GM12878 (cell line): ENCODE measurements around the gene C10orf71. TPM values are rescaled to one million over a fixed set of nuclear protein-coding genes. Genes with fewer than 3 reads are reported as not detected.

Experiments
- BCL11A ChIP-seq: IDR thresholded peaks from 2 replicates; pipeline ENCODE4 v1.6.1; 2011; ENCODE audit warnings: low read depth, low read length
- CBX3 ChIP-seq: fragments of 200-600 bp; sonication (generic); IDR thresholded peaks from 2 replicates; pipeline ENCODE4 v1.6.1; 2016; ENCODE audit warnings: low read depth, borderline replicate concordance
- CBX5 ChIP-seq: sonication (generic); IDR thresholded peaks from 2 replicates; pipeline ENCODE4 v1.6.1; 2016; ENCODE audit warnings: low read depth, moderate library complexity, mild to moderate bottlenecking, inconsistent platforms
- FOXK2 ChIP-seq: fragments of 450-650 bp; IDR thresholded peaks from 2 replicates; pipeline ENCODE4 v1.6.1; 2017; ENCODE audit warnings: mild to moderate bottlenecking, moderate library complexity
- PAX8 ChIP-seq: fragments of 450-650 bp; IDR thresholded peaks from 2 replicates; pipeline ENCODE4 v1.6.1; 2017; ENCODE audit warnings: mild to moderate bottlenecking, moderate library complexity
- RFX5 ChIP-seq: IDR thresholded peaks from 2 replicates; pipeline ENCODE4 v1.6.1; 2011; ENCODE audit warnings: low read depth, low read length, improper control_type of control experiment
- SRF ChIP-seq, 2 experiments: IDR thresholded peaks; 2 replicates each; pipeline ENCODE4 v1.6.1; 2011; ENCODE audit warnings: low read depth in 2 of 2, low read length in 2 of 2, mild to moderate bottlenecking in 1 of 2, moderate library complexity in 1 of 2
- polyA plus RNA-seq, 11 experiments: library from polyadenylated mRNA; depleted of rRNA in 4 of 11; unstranded in 6 of 11; stranded (reverse) in 5 of 11; fragments of >200 nt; fragmentation: Nextera tagmentation in 4 of 11; fragmentation: Illumina TruSeq in 1 of 11; extraction: Ambion mirVana in 4 of 11; extraction: Trizol in 1 of 11; gene quantifications; 1 replicate in 1 of 11; 2 replicates in 10 of 11; pipeline versions ENCODE4 v1.2.1 to v1.2.3, GENCODE V29; 2011 to 2016; ENCODE audit warnings: inconsistent platforms in 2 of 11, missing spikeins in 2 of 11, low read depth in 1 of 11
- total RNA-seq, 4 experiments: library from RNA; depleted of rRNA in 3 of 4; stranded (reverse); fragments of >200 nt in 3 of 4; fragmentation: Illumina TruSeq in 1 of 4; extraction: Trizol in 1 of 4; gene quantifications; 2 replicates each; pipeline versions ENCODE4 v1.2.1 to v1.2.3, GENCODE V29; 2013 to 2021
- TF ChIP-seq, protein P1 (sequence below): fragments of 150-350 bp; IDR thresholded peaks from 2 replicates; pipeline ENCODE4 v1.6.1; 2016; ENCODE audit warnings: low read depth, low read length
- TF ChIP-seq, protein P2 (sequence below): fragments of 450-650 bp; formaldehyde crosslinking; IDR thresholded peaks from 2 replicates; pipeline ENCODE4 v1.4.0; 2020; ENCODE audit warnings: mild to moderate bottlenecking, moderate library complexity
- TF ChIP-seq, protein P3 (sequence below): fragments of 450-650 bp; IDR thresholded peaks from 2 replicates; pipeline ENCODE4 v1.6.1; 2018; ENCODE audit warnings: mild to moderate bottlenecking, low read depth, moderate library complexity; ENCODE audit not compliant: partially characterized antibody
- TF ChIP-seq, protein P4 (sequence below): fragments of 450-650 bp; IDR thresholded peaks from 2 replicates; pipeline ENCODE4 v1.6.1; 2014; ENCODE audit warnings: mild to moderate bottlenecking

The C10orf71 gene
- total and polyA plus RNA-seq, 10 of the 15 experiments (the other 5 are each of a cell fraction or from before 2014, with no cell fraction given) = not detected

DNA sequence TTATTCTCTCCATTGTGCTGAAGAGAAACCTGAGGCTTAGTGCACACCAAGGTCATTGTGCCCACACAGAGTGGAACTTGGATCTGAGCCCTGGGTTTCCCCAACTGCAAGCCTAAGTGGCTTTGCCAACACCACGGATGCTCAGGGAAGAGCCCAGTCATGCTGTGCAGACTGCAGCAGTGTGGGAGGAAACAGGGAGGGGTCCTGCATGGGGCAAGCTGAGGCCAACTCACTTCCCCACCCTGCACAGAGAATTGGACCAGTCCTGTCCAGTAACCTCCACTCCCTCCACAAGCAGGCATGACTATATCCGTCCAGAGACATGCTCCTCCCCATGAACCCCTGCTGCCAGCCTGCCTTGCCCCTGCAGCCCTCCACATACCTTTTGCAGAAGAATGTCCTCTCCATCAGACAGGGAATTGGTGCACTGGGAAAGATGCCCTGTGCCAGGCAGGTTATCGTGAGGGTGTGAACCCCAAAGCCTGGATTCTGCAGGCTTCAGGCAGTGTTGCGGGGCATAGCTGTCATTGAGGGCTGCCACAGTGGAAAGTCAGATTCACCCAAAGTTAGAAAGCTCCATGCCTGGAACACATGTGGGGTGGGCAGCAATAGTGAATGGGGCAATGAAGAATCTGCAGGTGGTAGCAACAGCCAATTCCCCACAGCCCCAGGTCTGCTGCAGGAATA lies 52.0 kb downstream of the C10orf71 start (continued):
- TF ChIP-seq, protein P1, sequence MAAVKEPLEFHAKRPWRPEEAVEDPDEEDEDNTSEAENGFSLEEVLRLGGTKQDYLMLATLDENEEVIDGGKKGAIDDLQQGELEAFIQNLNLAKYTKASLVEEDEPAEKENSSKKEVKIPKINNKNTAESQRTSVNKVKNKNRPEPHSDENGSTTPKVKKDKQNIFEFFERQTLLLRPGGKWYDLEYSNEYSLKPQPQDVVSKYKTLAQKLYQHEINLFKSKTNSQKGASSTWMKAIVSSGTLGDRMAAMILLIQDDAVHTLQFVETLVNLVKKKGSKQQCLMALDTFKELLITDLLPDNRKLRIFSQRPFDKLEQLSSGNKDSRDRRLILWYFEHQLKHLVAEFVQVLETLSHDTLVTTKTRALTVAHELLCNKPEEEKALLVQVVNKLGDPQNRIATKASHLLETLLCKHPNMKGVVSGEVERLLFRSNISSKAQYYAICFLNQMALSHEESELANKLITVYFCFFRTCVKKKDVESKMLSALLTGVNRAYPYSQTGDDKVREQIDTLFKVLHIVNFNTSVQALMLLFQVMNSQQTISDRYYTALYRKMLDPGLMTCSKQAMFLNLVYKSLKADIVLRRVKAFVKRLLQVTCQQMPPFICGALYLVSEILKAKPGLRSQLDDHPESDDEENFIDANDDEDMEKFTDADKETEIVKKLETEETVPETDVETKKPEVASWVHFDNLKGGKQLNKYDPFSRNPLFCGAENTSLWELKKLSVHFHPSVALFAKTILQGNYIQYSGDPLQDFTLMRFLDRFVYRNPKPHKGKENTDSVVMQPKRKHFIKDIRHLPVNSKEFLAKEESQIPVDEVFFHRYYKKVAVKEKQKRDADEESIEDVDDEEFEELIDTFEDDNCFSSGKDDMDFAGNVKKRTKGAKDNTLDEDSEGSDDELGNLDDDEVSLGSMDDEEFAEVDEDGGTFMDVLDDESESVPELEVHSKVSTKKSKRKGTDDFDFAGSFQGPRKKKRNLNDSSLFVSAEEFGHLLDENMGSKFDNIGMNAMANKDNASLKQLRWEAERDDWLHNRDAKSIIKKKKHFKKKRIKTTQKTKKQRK = no peak
- TF ChIP-seq, protein P2, sequence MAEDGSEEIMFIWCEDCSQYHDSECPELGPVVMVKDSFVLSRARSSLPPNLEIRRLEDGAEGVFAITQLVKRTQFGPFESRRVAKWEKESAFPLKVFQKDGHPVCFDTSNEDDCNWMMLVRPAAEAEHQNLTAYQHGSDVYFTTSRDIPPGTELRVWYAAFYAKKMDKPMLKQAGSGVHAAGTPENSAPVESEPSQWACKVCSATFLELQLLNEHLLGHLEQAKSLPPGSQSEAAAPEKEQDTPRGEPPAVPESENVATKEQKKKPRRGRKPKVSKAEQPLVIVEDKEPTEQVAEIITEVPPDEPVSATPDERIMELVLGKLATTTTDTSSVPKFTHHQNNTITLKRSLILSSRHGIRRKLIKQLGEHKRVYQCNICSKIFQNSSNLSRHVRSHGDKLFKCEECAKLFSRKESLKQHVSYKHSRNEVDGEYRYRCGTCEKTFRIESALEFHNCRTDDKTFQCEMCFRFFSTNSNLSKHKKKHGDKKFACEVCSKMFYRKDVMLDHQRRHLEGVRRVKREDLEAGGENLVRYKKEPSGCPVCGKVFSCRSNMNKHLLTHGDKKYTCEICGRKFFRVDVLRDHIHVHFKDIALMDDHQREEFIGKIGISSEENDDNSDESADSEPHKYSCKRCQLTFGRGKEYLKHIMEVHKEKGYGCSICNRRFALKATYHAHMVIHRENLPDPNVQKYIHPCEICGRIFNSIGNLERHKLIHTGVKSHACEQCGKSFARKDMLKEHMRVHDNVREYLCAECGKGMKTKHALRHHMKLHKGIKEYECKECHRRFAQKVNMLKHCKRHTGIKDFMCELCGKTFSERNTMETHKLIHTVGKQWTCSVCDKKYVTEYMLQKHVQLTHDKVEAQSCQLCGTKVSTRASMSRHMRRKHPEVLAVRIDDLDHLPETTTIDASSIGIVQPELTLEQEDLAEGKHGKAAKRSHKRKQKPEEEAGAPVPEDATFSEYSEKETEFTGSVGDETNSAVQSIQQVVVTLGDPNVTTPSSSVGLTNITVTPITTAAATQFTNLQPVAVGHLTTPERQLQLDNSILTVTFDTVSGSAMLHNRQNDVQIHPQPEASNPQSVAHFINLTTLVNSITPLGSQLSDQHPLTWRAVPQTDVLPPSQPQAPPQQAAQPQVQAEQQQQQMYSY (CRISPR knock-in tag) = no peak
- TF ChIP-seq RFX5 = no peak
- TF ChIP-seq PAX8 = no peak
- no peak for TF ChIP-seq CBX5
- TF ChIP-seq, protein P3, sequence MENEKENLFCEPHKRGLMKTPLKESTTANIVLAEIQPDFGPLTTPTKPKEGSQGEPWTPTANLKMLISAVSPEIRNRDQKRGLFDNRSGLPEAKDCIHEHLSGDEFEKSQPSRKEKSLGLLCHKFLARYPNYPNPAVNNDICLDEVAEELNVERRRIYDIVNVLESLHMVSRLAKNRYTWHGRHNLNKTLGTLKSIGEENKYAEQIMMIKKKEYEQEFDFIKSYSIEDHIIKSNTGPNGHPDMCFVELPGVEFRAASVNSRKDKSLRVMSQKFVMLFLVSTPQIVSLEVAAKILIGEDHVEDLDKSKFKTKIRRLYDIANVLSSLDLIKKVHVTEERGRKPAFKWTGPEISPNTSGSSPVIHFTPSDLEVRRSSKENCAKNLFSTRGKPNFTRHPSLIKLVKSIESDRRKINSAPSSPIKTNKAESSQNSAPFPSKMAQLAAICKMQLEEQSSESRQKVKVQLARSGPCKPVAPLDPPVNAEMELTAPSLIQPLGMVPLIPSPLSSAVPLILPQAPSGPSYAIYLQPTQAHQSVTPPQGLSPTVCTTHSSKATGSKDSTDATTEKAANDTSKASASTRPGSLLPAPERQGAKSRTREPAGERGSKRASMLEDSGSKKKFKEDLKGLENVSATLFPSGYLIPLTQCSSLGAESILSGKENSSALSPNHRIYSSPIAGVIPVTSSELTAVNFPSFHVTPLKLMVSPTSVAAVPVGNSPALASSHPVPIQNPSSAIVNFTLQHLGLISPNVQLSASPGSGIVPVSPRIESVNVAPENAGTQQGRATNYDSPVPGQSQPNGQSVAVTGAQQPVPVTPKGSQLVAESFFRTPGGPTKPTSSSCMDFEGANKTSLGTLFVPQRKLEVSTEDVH = no peak
- TF ChIP-seq BCL11A = no peak
- no peak for TF ChIP-seq FOXK2
- TF ChIP-seq CBX3 = no peak
- no peak for TF ChIP-seq SRF (IDR thresholded peaks at IDR 0.05; ENCODE audit: low read depth in 2 of 2, low read length in 2 of 2)
- TF ChIP-seq, protein P4, sequence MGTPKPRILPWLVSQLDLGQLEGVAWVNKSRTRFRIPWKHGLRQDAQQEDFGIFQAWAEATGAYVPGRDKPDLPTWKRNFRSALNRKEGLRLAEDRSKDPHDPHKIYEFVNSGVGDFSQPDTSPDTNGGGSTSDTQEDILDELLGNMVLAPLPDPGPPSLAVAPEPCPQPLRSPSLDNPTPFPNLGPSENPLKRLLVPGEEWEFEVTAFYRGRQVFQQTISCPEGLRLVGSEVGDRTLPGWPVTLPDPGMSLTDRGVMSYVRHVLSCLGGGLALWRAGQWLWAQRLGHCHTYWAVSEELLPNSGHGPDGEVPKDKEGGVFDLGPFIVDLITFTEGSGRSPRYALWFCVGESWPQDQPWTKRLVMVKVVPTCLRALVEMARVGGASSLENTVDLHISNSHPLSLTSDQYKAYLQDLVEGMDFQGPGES = no peak
